Trophoblast cell (in vitro differentiated cells and primary cell): Measurements from ENCODE around the gene SLC23A2.
A peak's percentile ranks its signal among the peaks of the same experiment; 100 is the strongest.
"Not testable (repeated sequence)": the region's sequence is repeated elsewhere in the genome, so short reads cannot be mapped to it uniquely, and the experiment has no call there.

ENCODE experiments used
- DNase-seq, 2 donors: peaks; one replicate each; pipeline ENCODE4 v3.0.0-alpha.2; 2016
- H2AFZ ChIP-seq: 2 replicates; pipeline ENCODE4 v1.6.1; 2013; ENCODE audit warnings: low read length, moderate library complexity, mild to moderate bottlenecking; ENCODE audit not compliant: insufficient read depth, poor library complexity
- H2AK5ac ChIP-seq: 2 replicates; pipeline ENCODE4 v1.6.1; 2013; ENCODE audit warnings: mild to moderate bottlenecking, low read length
- H2BK120ac ChIP-seq: 2 replicates; pipeline ENCODE4 v1.6.1; 2013; ENCODE audit warnings: low read length, mild to moderate bottlenecking, moderate library complexity; ENCODE audit not compliant: insufficient read depth, poor library complexity
- H2BK12ac ChIP-seq: 2 replicates; pipeline ENCODE4 v1.6.1; 2013; ENCODE audit warnings: mild to moderate bottlenecking, low read length, moderate library complexity
- H2BK5ac ChIP-seq: 2 replicates; pipeline ENCODE4 v1.6.1; 2013; ENCODE audit warnings: low read length, low read depth, moderate library complexity, mild to moderate bottlenecking; ENCODE audit not compliant: poor library complexity
- H3K14ac ChIP-seq: 2 replicates; pipeline ENCODE4 v1.6.1; 2013; ENCODE audit warnings: mild to moderate bottlenecking, low read length
- H3K18ac ChIP-seq: 2 replicates; pipeline ENCODE4 v1.6.1; 2013; ENCODE audit warnings: mild to moderate bottlenecking, low read length
- H3K23ac ChIP-seq: 2 replicates; pipeline ENCODE4 v1.6.1; 2013; ENCODE audit warnings: low read length
- H3K27ac ChIP-seq: 2 replicates; pipeline ENCODE4 v1.5.1; 2013; ENCODE audit warnings: low read depth, mild to moderate bottlenecking, inconsistent platforms, low read length, moderate library complexity
- H3K27me3 ChIP-seq: 2 replicates; pipeline ENCODE4 v1.6.1; 2013; ENCODE audit warnings: inconsistent platforms, mild to moderate bottlenecking, low read length, moderate library complexity; ENCODE audit not compliant: insufficient read depth
- H3K36me3 ChIP-seq, 2 experiments: 1 replicate in 1 of 2; 2 replicates in 1 of 2; pipeline ENCODE4 v1.6.1; 2013; ENCODE audit warnings: low read length in 2 of 2, mild to moderate bottlenecking in 2 of 2, moderate library complexity in 1 of 2; ENCODE audit not compliant: insufficient read depth in 2 of 2, control insufficient read depth in 1 of 2
- H3K4ac ChIP-seq: 2 replicates; pipeline ENCODE4 v1.6.1; 2013; ENCODE audit warnings: low read depth, mild to moderate bottlenecking, low read length, moderate library complexity
- H3K4me1 ChIP-seq, 2 experiments: 1 replicate in 1 of 2; 2 replicates in 1 of 2; pipeline ENCODE4 v1.6.1; 2013; ENCODE audit warnings: low read length in 2 of 2, mild to moderate bottlenecking in 2 of 2, moderate library complexity in 1 of 2; ENCODE audit not compliant: insufficient read depth in 2 of 2, control insufficient read depth in 1 of 2
- H3K4me2 ChIP-seq: 2 replicates; pipeline ENCODE4 v1.6.1; 2013; ENCODE audit warnings: inconsistent platforms, mild to moderate bottlenecking, low read length, moderate library complexity
- H3K4me3 ChIP-seq: 2 replicates; pipeline ENCODE4 v1.5.1; 2013; ENCODE audit warnings: mild to moderate bottlenecking, low read depth, low read length, inconsistent platforms
- H3K79me1 ChIP-seq: one replicate; pipeline ENCODE4 v1.6.1; 2013; ENCODE audit warnings: low read length
- H3K79me2 ChIP-seq: 2 replicates; pipeline ENCODE4 v1.6.1; 2013; ENCODE audit warnings: low read length, mild to moderate bottlenecking; ENCODE audit not compliant: control insufficient read depth, insufficient read depth, poor library complexity
- H3K9ac ChIP-seq: 2 replicates; pipeline ENCODE4 v1.6.1; 2013; ENCODE audit warnings: mild to moderate bottlenecking, low read length
- H3K9me3 ChIP-seq: 2 replicates; pipeline ENCODE4 v1.6.1; 2013; ENCODE audit warnings: low read depth, mild to moderate bottlenecking, control low read depth, inconsistent platforms, low read length; ENCODE audit not compliant: insufficient read depth
- H4K12ac ChIP-seq: 2 replicates; pipeline ENCODE4 v1.6.1; 2013; ENCODE audit warnings: low read depth, mild to moderate bottlenecking, low read length, moderate library complexity
- H4K8ac ChIP-seq: 2 replicates; pipeline ENCODE4 v1.6.1; 2013; ENCODE audit warnings: low read depth, mild to moderate bottlenecking, low read length, moderate library complexity
- H4K91ac ChIP-seq: one replicate; pipeline ENCODE4 v1.6.1; 2013; ENCODE audit warnings: low read depth, mild to moderate bottlenecking, low read length, moderate library complexity
- WGBS: extraction: QIAGEN DNeasy Blood & Tissue Kit; methylation state at CpG from one replicate; pipeline ENCODE4 v1.1.7; 2013; ENCODE audit warnings: missing lambda C conversion rate; ENCODE audit not compliant: insufficient read length, insufficient coverage; ENCODE audit errors: extremely low coverage; 5-methylcytosine and 5-hydroxymethylcytosine counted together

Gene SLC23A2

GRCh38 chr20:4921271-4921670 is 80.0 kb downstream of the SLC23A2 start:
- not testable (repeated sequence) for DNase-seq, H3K9me3 ChIP-seq, H2BK120ac ChIP-seq, H2BK5ac ChIP-seq, H3K4ac ChIP-seq, H2BK12ac ChIP-seq, H3K4me2 ChIP-seq, H3K4me1 ChIP-seq, H3K79me1 ChIP-seq, H2AK5ac ChIP-seq, H2AFZ ChIP-seq, H4K12ac ChIP-seq, H3K18ac ChIP-seq, H3K14ac ChIP-seq, H3K9ac ChIP-seq, H3K36me3 ChIP-seq, H4K91ac ChIP-seq, H3K79me2 ChIP-seq, H3K23ac ChIP-seq, H3K27me3 ChIP-seq, H3K4me3 ChIP-seq, H4K8ac ChIP-seq, H3K27ac ChIP-seq
- no CpG with 5 or more reads among the region's 2 CpGs for WGBS

- H3K9ac ChIP-seq = no peak overlapping the region
- no CpG with 5 or more reads among the region's 3 CpGs for WGBS
- no peak for DNase-seq
These were observed 80.7 kb downstream of the SLC23A2 start for GRCh38 chr20:4920655-4921054.

DNA sequence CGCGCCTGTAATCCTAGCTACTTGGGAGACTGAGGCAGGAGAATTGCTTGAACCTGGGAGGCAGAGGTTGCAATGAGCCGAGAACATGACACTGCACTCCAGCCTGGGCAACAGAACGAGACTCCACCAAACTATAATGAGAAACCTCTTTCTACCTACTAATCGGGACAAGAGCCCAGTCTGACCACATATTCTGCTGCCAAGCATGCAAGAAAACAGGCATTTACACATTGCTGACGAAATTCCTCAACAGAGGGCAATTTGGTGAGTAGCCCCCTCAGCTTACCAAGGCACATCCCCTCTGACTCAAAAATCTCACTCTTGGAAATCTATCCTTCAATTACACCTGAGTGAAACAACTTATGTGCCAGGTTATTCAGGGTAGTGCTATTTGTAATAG is 81.2 kb downstream of the SLC23A2 start:
- DNase-seq = no peak
- no peak overlapping the region for H3K18ac ChIP-seq
- H3K79me1 ChIP-seq = no peaks in the 10 kb centered on the region
- H4K12ac ChIP-seq = no peak overlapping the region
- no CpG with 5 or more reads among the region's 6 CpGs for WGBS
- no peak overlapping the region for H3K4me3 ChIP-seq
- H3K14ac ChIP-seq = no peak overlapping the region
- H4K8ac ChIP-seq = no peak overlapping the region
- no peaks in the 10 kb centered on the region for H3K79me2 ChIP-seq
- H3K27me3 ChIP-seq = no peaks in the 10 kb centered on the region
- H2AK5ac ChIP-seq = no peak overlapping the region
- no peak overlapping the region for H2AFZ ChIP-seq
- no peaks in the 10 kb centered on the region for H3K36me3 ChIP-seq
- no peak overlapping the region for H3K9ac ChIP-seq
- H3K4ac ChIP-seq = no peak overlapping the region
- H3K23ac ChIP-seq = no peak overlapping the region
- H3K27ac ChIP-seq = no peak overlapping the region
- no peak overlapping the region for H2BK120ac ChIP-seq
- H4K91ac ChIP-seq = no peak overlapping the region
- H3K4me2 ChIP-seq = no peak overlapping the region
- H2BK5ac ChIP-seq = no peak overlapping the region
- no peak overlapping the region for H2BK12ac ChIP-seq
- H3K9me3 ChIP-seq = no peaks in the 10 kb centered on the region
- H3K4me1 ChIP-seq = no peaks in the 10 kb centered on the region

More at GRCh38 chr20:4920655-4921054, 80.7 kb downstream of the SLC23A2 start:
- Histone ChIP-seq H3K27me3 (no peaks in the 10 kb centered on the region), H2AK5ac (no peak overlapping the region), H3K79me1 (no peaks in the 10 kb centered on the region), H3K9me3 (no peaks in the 10 kb centered on the region), H3K79me2 (no peaks in the 10 kb centered on the region), H2BK12ac (no peak overlapping the region), H4K91ac (no peak overlapping the region), H2AFZ (no peak overlapping the region), H4K8ac (no peak overlapping the region), H3K4me2 (no peak overlapping the region), H3K4me3 (no peak overlapping the region), H2BK120ac (no peak overlapping the region), H4K12ac (no peak overlapping the region), H3K14ac (no peak overlapping the region), H2BK5ac (no peak overlapping the region), H3K27ac (no peak overlapping the region), H3K36me3 (no peaks in the 10 kb centered on the region), H3K4me1 (no peaks in the 10 kb centered on the region), H3K4ac (no peak overlapping the region), H3K18ac (no peak overlapping the region), H3K23ac (no peak overlapping the region)

GRCh38 chr20:4919047-4919704 is 82.1 kb downstream of the SLC23A2 start:
- no peak overlapping the region for H3K27ac ChIP-seq
- no peak overlapping the region for H3K9ac ChIP-seq
- H2AFZ ChIP-seq = no peak overlapping the region
- no peak overlapping the region for H2BK5ac ChIP-seq
- no peak overlapping the region for H3K23ac ChIP-seq
- no peak overlapping the region for H2BK12ac ChIP-seq
- DNase-seq = no peak
- no peaks in the 10 kb centered on the region for H3K27me3 ChIP-seq
- H3K18ac ChIP-seq = no peak overlapping the region
- no peak overlapping the region for H2BK120ac ChIP-seq
- H3K14ac ChIP-seq = no peak overlapping the region
- H3K4me1 ChIP-seq = no peaks in the 10 kb centered on the region
- H4K12ac ChIP-seq = no peak overlapping the region
- no peak overlapping the region for H4K8ac ChIP-seq
- H3K4me2 ChIP-seq = no peak overlapping the region
- no peaks in the 10 kb centered on the region for H3K79me1 ChIP-seq
- H3K4ac ChIP-seq = no peak overlapping the region
- no peak overlapping the region for H3K4me3 ChIP-seq
- H2AK5ac ChIP-seq = peak overlapping the region; percentile 32
- no CpG with 5 or more reads among the region's 9 CpGs for WGBS
- no peaks in the 10 kb centered on the region for H3K79me2 ChIP-seq
- no peak overlapping the region for H4K91ac ChIP-seq
- H3K36me3 ChIP-seq = no peaks in the 10 kb centered on the region
- no peaks in the 10 kb centered on the region for H3K9me3 ChIP-seq
